ENCODE data around the gene TAF3. TPM values are rescaled to one million over a fixed set of nuclear protein-coding genes. Genes with fewer than 3 reads are reported as not detected.

The TAF3 gene
- polyA plus RNA-seq, 1 of the 3 experiments (the other 2 are of a cell fraction): 2.4 TPM

DNA sequence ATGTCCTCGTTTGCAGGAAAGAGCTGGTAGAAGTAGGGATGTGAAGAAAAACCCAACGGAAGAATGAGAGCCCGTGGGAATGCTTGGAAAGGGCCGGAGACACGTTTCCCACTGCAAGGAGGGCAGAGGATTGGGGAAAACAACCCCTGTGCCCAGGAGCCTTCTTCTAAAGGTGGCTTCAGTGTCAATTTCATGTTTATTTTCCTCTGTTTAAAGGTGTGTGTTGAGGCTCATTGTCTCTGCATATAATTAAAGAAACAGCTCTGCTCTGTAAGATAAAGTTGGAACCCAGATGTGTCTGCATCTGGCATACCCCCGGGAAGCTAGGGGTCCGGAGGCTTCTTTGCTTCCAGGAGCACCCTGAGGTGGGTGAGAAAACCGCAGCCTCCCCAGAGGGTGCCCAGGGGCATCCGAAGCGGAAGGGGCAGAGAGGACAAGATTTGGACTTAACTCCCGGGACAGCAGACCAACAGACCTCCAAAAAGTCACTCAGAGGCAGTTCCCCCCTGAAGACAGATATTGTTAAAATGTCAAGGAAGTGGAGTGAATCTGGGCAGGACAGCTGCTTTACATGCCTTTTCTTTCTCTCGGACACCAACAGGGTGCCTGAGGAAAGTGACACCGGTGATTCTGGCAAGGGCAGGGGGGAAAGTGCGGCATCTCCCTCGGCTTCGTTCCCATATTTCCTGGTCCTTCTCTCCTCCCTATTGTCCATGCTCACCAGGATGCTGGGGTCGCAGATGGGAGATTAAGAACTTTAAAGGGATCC is 227.6 kb downstream of the TAF3 start (continued):
- TF ChIP-seq, protein P1, sequence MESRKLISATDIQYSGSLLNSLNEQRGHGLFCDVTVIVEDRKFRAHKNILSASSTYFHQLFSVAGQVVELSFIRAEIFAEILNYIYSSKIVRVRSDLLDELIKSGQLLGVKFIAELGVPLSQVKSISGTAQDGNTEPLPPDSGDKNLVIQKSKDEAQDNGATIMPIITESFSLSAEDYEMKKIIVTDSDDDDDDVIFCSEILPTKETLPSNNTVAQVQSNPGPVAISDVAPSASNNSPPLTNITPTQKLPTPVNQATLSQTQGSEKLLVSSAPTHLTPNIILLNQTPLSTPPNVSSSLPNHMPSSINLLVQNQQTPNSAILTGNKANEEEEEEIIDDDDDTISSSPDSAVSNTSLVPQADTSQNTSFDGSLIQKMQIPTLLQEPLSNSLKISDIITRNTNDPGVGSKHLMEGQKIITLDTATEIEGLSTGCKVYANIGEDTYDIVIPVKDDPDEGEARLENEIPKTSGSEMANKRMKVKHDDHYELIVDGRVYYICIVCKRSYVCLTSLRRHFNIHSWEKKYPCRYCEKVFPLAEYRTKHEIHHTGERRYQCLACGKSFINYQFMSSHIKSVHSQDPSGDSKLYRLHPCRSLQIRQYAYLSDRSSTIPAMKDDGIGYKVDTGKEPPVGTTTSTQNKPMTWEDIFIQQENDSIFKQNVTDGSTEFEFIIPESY (IDR thresholded peaks at IDR 0.05; ENCODE audit: borderline replicate concordance, low read depth): no peak
- no peak for TF ChIP-seq GABPA (IDR thresholded peaks at IDR 0.05; ENCODE audit: low read depth)

DNA sequence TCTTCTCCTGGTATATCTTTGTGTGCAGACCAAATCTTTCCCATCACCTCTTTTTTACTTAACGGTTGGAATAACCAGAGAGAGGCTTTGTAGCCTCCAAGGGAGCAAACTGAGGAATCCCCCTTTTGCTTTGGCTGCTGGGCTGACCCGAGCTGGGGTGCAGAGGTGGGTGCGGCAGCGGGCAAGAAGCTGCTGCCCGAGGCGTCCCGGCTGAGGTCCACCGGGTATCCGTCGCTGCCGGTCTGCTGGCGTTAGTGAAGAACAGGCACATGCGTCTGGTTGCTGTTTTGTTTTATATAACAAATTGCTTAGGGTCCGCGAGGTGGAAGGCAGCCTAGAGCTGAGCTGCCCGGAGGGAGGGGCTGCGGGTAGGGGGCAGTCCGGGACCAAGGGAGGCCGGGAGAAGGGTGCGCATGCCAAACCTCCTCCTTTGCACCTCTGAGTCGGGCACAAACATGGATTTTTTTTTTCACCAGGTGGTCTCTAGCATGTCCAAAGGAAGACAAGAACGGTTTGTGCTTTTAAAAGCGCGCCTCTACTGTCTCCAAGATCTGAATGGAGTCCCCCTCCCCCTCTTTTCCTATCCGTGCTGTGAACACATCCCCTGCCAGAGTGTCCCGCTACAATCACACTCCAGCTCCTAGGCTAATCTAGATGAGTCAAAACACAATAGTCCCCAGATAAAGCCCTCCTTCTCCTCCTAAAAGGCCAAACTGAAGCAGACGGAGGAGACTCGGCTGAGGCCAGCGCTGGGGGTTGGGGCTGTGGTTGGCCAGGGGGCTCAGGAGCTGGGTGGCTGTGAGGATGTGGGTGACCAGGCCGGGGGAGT is 229.4 kb downstream of the TAF3 start:
- peak; percentile 79 for DNase-seq
- 18% methylated on average over 24 of the region's 30 CpGs for WGBS (ENCODE audit: low lambda C conversion rate)
- CTCF ChIA-PET: interaction anchor here (1.0 to 4.5 kb wide), 8 partner anchors 13 to 1189 kb away, joined by 3 to 15 read pairs (median 4); no protein-coding TSS in a partner anchor
- Histone ChIP-seq H3K27me3 (ENCODE audit: insufficient read depth) (no peaks in the 10 kb centered on the region), H3K9ac (peak overlapping the region; percentile 96), H4K20me1 (ENCODE audit: insufficient read depth) (no peaks in the 10 kb centered on the region), H3K4me2 (peak overlapping the region; percentile 98), H2AFZ (ENCODE audit: low read depth) (no peak overlapping the region), H3K79me2 (ENCODE audit: insufficient read depth) (peaks cover 71% of the 10 kb centered on the region), H3K9me2 (no peaks in the 10 kb centered on the region), H3K4me3 (ENCODE audit: low read depth in 2 of 2, low read length in 1 of 2) (peak overlapping the region; percentile 86 to 92), H3F3A (replicated peaks; ENCODE audit: insufficient read depth) (no peaks in the 10 kb centered on the region), H3K4me1 (ENCODE audit: control insufficient read depth in 1 of 2, insufficient read depth in 2 of 2, low read depth in 1 of 2, low read length in 1 of 2) (peaks cover 8 to 23% of the 10 kb centered on the region in 2 experiments; a peak in 2 of 4 replicates), H3K36me3 (replicated peaks in 1 of 2; ENCODE audit: control insufficient read depth in 1 of 2, insufficient read depth in 2 of 2, low read length in 1 of 2) (no peaks in the 10 kb centered on the region), H3K27ac (ENCODE audit: low read depth in 2 of 2, low read length in 1 of 2) (peak overlapping the region; percentile 96 to 98), H3K9me3 (no peaks in the 10 kb centered on the region)
- POLR2A ChIA-PET: interaction anchor here (0.7 to 3.6 kb wide), 12 partner anchors 12 to 1249 kb away, joined by 3 to 31 read pairs (median 4); no protein-coding TSS in a partner anchor
- no peak for TF ChIP-seq FOSL2 (IDR thresholded peaks at IDR 0.05; ENCODE audit: borderline replicate concordance, low read depth)
- 0 out of 2 replicates have a peak, but pooled peaks have one; percentile 1 for TF ChIP-seq RAD21 (IDR thresholded peaks at IDR 0.05; ENCODE audit: low read length)
- TF ChIP-seq RXRA (IDR thresholded peaks at IDR 0.05; ENCODE audit: borderline replicate concordance, low read depth): no peak
- 0 out of 2 replicates have a peak, but pooled peaks have one; percentile 19 for TF ChIP-seq TAF1 (IDR thresholded peaks at IDR 0.05; ENCODE audit: borderline replicate concordance, low read depth, low read length)
- no peak; the same call in 1 of the 2 replicates for TF ChIP-seq TCF12 (IDR thresholded peaks at IDR 0.05)
- no peak; the same call in 1 of the 2 replicates for TF ChIP-seq GATA2 (CRISPR knock-in tag; IDR thresholded peaks at IDR 0.05)
- TF ChIP-seq, protein P2, sequence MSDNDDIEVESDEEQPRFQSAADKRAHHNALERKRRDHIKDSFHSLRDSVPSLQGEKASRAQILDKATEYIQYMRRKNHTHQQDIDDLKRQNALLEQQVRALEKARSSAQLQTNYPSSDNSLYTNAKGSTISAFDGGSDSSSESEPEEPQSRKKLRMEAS (IDR thresholded peaks at IDR 0.05; ENCODE audit: low read depth): peak; percentile 3; the same call in 1 of the 2 replicates
- peak; percentile 69 for TF ChIP-seq MXI1 (IDR thresholded peaks at IDR 0.05; ENCODE audit: low read depth, low read length)
- TF ChIP-seq ELF1 (IDR thresholded peaks at IDR 0.05): no peak
- TF ChIP-seq RCOR1 (IDR thresholded peaks at IDR 0.05; ENCODE audit: low read length): 0 out of 2 replicates have a peak, but pooled peaks have one; percentile 2
- TF ChIP-seq CHD2 (IDR thresholded peaks at IDR 0.05; ENCODE audit: low read length, partially characterized antibody): no peak
